NCI-H2107 treated with DMSO at 0.1 percent for 48 hours (cell line): ENCODE measurements around the gene MRM1.

Experiments used
- DNase-seq: peaks from one replicate; lab custom pipeline; 2025; ENCODE audit not compliant: unreplicated experiment; lab: John Stamatoyannopoulos, UW

Gene MRM1, protein sequence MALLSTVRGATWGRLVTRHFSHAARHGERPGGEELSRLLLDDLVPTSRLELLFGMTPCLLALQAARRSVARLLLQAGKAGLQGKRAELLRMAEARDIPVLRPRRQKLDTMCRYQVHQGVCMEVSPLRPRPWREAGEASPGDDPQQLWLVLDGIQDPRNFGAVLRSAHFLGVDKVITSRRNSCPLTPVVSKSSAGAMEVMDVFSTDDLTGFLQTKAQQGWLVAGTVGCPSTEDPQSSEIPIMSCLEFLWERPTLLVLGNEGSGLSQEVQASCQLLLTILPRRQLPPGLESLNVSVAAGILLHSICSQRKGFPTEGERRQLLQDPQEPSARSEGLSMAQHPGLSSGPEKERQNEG

DNA sequence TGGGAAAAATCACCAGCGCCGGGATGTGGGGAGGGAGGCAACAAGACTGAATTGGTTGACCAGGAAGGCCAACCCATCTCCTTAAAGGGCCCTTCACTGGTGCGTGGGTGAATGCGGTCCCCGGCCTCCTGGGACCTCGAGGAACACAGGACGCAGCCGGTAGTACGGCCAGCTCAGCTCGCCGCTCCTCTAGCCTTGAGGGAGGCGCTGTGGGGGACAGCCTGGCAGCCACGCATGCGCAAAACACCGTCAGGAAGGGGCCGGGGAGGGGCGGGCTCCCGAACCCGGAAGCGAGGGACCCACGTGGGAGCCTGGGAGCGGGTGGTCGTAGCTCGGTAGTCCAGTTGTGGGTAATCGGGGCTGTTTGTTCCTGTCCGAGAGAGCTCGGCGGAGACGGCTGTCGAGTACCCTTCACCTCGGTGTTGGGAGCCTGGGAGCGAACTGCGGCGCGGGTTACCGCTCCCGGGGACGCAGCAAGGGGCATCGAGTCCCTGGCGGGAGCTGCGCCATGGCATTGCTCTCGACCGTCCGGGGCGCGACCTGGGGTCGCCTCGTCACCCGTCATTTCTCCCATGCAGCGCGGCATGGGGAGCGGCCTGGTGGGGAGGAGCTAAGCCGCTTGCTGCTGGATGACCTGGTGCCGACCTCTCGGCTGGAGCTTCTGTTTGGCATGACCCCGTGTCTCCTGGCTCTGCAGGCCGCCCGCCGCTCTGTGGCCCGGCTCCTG lies at the start of gene MRM1:
TSS of gene MRM1 (plus strand) at position 281 of the 727 bp plus-strand sequence. CDS start at position 509, 228 bp downstream.
- peak; percentile 31 for DNase-seq

DNA sequence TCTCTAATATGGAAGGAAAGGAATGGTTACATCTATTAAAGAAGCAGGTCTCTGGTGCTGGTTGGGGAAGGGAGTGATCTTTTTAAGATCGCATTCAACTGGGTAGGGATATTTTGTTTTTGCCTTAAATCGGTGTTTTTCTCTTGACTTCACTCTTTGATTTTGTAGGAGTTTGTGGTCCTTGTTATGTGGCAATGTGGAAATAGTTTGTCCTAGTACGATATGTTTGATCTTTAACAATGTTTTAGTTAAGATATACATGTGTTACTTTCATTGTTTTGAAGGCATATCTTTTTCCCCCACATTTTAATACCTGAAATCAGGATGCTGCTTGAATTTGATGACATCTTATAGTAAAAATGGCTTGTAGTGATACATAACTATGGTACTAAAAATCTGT lies 47.9 kb upstream of the MRM1 start:
- no peak for DNase-seq

DNA sequence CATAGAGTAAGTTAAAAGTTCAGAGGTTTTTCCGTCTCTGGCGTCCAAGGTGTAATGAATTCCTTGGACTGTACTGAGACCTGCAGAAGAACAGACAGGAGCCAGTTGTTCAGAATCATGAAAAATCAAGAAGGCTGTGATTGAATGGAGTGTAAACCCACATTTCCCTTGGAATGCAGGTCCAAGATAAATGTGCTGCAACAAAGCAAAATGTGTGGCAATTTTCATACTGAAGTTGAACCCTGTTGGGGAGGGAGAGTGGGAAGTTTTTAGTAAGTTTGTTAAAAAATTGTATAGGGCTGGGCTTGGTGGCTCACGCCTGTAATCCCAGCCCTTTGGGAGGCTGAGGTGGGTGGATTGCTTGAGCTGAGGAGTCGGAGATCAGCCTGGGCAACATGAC lies 35.3 kb upstream of the MRM1 start:
- no peak for DNase-seq

DNA sequence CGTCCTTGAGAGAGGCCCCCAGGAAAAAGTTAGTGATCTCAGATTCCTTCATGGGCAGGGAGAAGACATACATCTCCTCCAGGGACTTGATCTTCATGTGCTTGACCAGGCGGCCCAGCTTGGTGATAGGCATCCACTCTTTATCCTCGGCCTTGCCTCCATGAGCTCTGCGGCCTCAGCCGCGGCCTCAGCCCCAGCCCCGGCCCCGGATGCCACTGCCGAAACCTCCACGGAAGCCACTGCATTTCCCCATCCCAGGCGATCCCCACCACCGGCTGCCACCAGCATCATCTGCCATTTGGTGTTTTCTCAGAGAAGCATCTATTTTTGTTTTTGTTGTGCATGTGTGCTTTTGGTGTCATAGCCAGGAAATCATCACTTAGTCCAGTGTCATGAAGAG lies 26.4 kb upstream of the MRM1 start:
- no peak for DNase-seq

DNA sequence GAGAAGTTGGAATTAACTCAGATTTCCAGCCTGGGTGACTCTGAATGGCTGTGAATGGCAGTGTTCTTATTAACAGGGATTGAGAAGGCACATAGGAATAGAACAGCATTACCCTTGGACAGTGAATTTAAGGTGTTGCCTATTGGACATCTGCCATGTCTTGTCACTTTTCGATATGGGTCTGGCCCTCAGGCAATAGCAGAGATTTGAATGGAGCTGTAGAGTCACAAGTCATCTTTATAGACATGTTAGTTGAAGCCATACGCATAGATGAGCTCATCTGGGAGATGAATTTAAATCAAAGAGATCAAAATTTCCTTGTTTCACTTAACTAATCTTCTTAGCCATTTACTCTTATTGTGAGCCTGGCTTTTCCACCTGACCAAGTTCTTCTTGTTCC lies 24.6 kb upstream of the MRM1 start:
- DNase-seq = no peak

DNA sequence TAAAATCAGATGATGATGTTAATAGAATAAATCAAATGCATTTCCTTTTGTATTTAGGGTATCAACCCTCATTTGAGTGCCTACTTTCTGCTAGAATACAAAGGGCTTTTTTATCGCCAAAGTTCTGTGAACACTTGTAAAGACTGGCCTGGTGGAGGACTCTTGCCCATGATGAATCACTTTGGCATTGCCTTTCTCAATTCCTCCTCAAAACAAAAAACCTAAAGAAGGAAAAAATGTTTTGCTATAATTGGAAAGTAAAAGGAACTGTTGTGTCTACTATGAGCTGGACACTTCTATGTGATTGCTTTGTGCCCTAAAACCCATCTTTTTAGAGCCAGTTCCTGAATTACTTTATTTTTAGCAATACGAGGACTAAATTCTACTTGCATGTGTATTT lies 22.7 kb upstream of the MRM1 start:
- DNase-seq = no peak

DNA sequence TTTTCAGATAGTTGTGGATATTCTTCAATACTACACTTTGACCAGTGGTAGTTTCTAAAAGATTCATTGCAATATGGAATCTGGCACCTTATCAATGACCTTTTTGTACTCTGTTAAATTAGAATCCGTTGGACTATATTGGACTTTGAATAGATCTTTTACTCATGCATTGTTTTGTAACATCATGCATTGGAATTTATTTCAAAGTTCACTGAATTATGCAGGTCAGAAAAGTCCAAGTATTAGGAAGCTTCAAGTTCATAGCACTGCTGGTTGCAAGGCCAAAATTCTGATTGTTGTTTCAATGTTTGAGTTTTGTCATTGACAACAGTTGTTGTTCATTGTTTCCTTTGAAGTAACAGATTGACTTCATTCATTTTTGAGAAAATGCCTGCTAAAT lies 17.6 kb upstream of the MRM1 start:
- no peak for DNase-seq

DNA sequence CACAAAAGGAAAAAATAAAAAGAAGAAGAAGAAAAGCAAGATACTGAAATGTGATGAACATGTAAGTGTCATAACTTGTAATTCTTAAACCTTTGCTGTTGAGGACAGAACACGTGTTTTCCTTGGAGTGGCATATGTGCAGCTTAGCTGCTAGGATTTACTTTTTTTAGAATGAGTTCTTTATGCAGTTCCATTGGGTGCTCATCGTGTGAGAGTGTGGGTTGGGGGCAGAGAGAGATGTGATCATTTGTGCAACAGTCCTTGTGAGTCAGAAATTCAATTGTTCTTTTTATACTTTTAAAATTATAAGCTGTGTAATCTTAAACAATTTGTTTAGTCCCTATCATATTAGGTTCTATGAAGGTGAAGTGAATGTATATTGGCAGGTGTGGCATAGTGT lies 15.2 kb upstream of the MRM1 start:
- no peak for DNase-seq

DNA sequence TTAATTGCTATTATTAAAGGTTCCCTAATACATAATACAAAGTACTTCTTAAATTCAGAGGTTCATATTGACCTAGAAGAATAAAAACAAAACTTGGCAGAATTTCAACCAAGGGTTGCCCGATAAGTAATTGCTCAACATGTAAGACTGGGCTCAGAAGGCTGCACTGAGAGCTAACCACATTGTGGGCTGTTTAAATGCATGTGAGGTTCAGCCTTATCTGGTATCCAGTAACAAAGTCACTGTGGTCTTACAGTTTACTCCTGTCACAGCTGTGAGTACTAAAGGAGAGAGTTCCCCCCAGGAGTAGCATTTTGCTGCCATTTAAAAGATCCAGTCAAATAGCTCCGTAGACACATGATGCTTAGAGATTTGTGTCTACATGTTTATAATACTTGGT lies 11.3 kb upstream of the MRM1 start:
- DNase-seq = peak; percentile 37

DNA sequence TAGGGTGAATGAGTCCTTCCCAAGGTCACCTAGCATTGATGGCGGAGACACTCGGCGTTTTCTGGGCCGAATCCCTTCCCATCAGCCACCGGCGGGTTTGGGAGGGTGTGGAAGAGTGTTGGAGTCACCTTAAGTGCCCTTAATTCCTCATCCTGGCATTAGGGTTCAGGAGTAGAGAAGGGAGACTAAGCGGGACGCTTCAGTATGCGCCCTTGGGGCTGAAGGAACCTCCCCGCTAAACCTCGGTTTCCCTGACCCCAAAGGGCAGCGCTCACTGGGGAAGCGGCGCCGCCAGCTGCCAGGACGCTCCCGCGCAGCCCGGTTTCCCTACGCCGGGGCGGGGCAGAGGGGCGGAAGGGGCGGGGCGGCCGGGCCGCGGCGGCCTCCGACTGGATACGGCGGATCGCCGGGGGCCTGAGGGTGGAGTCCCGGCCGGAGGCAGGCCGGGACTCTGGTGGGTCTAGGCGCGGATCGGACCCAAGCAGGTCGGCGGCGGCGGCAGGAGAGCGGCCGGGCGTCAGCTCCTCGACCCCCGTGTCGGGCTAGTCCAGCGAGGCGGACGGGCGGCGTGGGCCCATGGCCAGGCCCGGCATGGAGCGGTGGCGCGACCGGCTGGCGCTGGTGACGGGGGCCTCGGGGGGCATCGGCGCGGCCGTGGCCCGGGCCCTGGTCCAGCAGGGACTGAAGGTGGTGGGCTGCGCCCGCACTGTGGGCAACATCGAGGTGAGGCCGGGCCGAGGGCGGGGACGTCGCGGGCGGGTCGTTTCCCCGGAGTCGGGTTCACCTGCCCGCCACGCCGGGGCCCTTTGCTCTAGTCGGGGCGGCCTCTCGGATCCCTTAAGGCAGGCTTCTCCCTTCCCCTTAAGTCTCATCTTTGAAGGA lies 9.7 kb upstream of the MRM1 start, which contains the start of gene DHRS11:
TSS of gene DHRS11 (plus strand) at position 446 of the 882 bp plus-strand sequence. CDS start at position 577, 131 bp downstream.
- peak; percentile 27 for DNase-seq

DNA sequence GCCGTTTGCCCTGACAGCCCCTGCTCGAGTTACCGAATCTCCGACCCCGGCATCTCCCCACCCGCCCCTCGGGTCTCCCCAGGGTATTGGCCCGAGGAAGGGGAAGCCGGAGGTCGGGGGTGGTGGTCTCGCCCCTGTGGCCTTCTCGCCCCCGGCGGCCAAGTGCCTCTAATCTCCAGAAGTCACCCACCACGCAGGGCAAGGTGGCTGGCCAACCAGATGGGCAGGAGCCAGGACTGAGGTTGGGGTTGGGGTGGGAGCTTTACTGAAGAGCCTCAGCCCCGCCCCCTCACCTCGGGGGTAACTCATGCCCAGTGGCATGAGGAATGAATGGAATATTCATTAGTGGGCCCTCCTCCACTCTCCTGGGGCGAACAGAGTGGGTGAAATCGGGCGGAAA lies 9.1 kb upstream of the MRM1 start:
- DNase-seq = no peak

DNA sequence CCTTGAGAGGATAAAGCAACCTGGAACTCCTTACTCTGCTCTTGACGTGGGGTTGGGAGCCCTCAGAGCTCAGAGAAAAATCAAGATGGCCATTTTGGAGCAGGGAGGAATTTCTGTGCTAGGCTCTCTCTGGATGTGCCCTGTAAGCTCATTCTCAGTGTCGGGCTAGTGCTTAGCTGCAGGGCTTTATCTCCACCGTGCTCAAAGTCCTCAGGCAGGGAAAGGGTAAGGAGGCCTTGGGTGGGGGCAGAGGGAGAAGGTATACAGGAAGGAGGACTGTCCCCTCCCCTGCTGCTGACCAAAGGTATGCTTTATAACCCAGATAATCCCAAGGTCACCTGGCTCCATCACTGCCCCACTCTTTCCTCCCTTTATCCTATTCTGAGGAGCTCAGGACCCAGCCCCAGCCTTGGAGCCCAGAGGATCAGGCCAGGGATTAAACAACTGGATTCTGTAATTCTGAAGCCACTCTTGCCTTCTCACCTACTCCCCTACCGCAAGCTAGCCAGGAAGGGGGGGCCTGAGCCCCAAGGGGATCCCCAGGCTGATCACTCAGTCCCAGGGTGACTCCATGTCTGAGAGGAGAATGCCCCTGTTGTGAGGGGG lies 8.6 kb upstream of the MRM1 start:
- no peak for DNase-seq

DNA sequence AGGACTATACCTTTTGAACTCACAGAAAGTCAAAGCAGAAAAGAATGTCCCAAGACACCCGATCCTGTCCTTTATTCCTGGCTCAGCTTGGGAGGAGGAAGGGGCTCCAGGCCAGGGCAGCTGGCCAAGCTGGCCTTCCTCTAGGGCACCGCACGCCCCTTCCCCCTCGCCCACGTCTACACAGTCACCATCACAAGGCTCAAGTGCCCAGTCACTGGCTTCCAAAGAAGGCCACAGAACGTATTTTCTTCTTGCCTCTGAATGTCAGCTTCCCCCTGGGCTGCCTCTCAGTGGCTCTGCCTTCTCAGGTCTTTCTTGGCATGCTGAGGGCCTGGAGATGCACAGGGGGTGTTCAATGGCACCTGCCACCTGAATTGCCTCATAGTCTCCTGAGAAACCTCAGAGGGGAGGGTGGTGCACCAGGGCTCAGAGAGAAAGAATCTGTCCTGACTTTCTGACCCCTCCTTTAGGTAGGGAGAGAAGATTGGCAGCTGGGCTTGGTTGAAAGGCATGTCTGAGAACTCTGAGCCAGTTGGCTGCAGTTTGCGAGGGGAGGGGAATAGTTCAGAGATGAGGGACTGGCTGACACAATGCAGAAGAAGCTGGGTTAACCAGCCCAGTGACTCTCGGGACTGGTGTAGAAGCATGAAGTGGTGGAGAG lies 7.6 kb upstream of the MRM1 start:
- no peak for DNase-seq

DNA sequence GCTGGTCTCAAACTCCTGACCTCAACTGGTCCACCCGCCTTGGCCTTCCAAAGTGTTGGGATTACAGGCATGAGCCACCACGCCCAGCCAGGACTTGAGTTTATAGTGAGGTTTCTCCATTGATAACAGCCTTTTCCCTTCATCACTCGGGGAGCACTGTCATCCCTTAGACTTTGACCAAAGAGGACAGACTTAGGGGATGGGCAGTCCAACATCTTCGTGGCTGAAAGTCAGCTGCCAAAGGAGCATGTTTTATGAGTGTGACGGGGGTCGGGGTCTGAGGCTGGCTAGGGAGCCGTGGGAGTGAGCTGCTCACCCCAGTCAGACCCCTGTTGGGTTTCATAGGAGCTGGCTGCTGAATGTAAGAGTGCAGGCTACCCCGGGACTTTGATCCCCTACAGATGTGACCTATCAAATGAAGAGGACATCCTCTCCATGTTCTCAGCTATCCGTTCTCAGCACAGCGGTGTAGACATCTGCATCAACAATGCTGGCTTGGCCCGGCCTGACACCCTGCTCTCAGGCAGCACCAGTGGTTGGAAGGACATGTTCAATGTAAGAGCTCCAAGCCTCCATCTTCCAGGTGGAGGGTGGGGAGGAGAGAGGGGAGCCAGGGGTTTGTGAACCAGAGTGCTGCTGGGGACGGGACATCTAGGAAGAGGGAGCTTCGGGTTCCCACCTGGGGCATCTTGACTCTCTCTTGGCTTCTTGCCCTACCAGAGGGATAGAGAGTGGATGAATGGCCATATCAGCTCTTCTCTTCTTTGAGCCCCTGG lies 6.6 kb upstream of the MRM1 start:
- no peak for DNase-seq

DNA sequence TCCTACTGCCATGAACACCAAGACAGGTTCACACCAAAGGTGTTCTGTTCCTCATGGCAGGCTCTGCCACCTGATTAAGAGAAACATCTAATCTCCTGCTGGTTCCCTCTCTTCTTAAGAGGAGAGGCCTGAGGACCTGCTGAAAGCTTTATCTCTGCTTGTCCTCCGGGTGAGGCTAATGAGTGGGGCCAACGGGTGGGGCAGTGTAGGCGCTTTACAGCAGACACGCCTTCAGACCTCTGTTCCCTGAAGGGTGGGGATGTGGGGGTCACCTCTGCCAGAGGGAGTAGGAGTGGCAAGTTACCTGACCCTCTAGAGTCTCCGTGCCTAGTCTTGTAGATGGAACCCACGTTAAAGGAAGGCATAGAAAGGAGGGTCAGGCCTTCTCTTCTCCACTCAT lies 4.2 kb upstream of the MRM1 start:
- DNase-seq = no peak

DNA sequence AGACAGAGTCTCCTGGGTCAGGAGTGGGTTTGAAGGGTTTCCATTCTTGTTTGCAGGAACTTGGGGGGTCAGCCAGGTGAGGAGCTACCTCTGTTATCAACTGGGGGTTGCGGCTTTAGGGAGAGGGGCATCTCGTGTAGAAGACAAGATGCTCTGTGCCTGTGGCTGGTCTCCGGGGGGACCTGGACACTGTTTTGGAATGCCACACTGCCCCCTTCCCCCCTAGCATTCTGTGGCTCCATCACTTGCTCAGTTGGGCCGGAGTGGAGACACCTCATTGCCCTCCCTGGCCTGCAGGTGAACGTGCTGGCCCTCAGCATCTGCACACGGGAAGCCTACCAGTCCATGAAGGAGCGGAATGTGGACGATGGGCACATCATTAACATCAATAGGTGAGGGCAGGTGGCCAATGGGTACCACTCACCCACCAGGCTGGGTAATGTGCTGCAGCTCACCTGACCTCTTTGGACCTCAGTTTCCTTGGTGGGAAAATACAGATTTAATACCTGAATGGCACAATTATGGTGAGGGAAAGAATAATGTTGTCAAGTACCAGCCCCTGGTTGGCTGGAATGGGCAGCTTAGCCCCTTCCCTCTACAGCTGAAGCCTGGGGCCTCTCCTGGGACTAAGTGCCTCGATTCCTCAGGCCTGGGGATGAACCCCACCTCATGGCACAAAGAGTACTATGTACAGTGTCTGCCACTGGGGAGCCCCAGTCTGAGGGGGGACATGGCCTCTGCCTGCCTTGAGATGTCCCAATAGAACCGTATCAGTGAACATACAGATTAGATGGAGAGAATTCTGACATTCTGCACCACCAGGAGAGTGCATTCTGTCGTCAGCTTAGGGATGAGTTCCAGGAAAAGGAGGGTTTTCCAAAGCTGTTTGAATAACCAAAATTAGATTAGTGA lies 3.3 kb upstream of the MRM1 start:
- DNase-seq = no peak

DNA sequence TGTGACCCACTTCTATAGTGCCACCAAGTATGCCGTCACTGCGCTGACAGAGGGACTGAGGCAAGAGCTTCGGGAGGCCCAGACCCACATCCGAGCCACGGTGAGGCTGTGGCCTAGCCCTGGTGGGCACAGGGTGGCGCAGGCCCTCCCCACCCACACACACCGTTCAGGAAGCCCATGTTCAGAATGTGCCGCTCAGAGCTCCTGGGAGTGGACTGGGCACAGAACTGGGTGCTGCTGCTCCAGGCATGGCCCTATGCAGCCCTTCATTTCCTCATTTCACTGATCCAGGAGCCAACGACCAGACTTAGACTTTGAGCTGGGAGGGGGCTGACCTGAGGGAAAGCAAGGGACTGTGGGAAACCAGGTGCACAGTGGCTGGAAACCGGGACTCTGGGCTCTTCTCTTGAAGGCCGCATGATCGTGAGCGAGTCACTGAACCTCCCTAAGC lies 2.4 kb upstream of the MRM1 start:
- DNase-seq = no peak

DNA sequence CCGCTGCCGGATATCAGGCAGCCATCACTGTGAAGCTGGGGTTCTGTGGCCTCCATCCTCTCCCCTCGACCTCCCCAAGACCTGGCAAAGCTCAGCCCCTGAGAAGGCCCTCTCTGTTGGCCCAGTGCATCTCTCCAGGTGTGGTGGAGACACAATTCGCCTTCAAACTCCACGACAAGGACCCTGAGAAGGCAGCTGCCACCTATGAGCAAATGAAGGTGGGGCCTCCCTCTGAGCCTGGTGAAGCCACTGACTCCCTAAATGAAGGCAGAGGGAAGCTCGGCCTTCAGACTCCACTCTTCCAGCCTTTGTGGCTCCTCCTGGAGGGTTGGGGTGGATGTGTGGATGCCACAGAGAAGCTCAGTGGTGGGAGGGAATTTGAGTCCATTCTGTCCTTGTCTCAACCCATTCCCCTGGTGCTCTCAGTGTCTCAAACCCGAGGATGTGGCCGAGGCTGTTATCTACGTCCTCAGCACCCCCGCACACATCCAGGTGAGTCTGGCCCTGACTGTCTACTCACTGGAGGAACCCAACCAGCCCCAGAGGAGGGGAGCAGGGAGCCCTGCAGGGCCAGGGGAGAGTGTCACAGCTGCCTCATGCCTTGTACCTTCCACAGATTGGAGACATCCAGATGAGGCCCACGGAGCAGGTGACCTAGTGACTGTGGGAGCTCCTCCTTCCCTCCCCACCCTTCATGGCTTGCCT lies 1.7 kb upstream of the MRM1 start:
- DNase-seq = no peak
